Right kidney (tissue), 1 donor: ENCODE results near the gene ZNF536.
"Not testable (repeated sequence)": the region's sequence is repeated elsewhere in the genome, so short reads cannot be mapped to it uniquely, and the experiment has no call there.

Source experiments
- DNase-seq: peaks from one replicate; pipeline ENCODE4 v3.0.0-alpha.2; 2016

The ZNF536 gene

DNA sequence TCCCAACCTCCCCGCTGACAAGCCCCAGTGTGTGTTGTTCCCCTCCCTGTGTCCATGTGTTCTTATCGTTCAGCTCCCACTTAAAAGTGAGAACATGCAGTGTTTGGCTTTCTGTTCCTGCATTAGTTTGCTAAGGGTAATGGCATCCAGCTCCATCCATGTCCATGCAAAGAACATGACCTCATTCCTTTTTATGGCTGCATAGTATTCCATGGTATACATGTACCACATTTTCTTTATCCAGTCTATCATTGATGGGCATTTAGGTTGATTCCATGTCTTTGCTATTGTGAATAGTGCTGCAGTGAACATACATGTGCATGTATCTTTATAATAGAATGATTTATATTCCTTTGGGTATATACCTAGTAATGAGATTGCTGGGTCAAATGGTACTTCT lies 114.1 kb downstream of the ZNF536 start:
- DNase-seq: not testable (repeated sequence)

DNA sequence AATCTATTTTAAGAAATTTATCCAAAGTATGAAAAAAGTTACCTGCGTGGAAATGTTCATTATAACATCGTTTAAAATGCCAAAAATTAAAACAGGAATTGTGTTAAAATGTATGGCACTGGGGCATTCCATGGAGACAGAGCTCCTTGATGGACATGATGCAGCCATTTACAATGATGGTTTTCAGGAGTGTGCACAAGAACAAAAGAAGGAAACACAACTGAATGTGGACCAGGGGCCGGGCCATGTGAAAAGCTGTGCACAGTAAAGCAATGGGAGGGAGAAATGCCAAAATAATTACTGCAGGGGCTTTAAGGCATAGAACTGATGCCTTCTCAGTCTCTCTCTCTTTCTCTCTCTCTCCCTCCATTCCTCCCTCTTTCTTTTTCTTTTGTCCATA lies 115.0 kb downstream of the ZNF536 start:
- DNase-seq: no peak

DNA sequence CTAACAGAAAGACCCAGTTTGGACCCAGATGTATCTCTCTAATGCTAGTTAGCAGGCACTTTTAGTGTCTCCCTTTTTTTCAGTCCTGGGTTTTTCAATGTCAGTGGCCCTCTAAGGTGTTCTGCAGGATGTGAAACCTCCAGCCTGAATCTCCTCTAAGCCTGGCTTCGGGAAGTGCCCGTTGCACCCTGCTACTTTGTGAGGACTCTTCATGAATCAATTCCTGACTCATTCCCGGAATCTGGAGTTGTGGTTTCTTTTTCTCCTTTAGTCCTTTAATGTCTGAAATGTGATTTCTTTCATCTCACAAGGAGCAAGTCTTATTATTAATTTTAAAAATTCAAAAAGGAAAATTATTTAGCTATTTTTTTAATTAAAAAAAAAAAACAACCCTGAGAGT lies 116.0 kb downstream of the ZNF536 start:
- no peak for DNase-seq

DNA sequence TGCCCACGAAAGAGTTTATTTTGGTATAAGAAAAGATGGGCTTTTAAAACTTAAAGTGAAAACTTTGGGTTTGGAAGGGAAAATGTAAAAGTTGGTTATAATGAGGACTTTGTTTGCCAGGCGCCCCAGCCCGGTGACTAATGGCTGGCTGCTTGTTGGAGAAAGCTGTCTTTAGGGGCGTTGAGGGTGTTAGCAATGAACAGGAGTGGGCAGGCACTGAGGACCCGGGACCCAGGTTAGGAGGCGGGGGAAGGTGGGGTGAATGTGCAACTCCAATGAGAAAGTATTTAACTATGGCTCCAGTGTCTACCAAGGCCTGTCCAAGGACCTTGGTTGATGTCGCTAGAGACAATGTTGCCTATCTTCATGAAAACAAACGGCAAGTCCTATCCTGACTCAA lies 118.6 kb downstream of the ZNF536 start:
- no peak for DNase-seq

DNA sequence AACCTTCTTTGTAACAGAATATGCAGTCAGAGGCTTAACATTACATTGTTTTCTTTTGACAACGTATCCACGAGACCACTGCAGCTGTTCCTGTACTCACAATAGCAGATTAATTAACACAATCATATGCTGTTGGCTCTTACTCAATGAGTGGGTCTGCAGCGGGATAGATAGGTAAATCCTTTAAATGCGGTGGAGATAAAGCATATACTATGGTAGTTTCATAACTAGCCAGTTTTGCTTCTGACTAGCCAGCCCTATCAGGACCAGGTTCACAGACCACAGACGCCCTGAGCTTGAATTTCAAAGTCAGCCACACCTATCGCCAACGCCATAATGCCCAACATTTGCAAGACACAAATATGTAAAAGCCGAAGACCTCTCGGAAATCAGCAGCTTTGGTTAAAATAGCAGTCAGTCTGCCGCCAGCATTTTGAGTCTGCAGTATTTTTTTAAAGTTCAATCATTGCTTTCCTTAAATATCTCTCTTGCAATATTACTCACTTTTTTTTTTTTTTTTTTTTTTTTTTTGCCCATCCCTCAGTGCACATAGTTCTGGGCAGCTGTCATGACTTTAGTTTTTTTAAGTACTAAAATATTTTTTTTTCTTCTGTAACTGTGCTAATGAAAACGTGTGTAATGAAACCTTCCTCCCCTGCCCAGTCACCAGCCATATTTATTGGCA lies 120.5 kb downstream of the ZNF536 start:
- no peak for DNase-seq

DNA sequence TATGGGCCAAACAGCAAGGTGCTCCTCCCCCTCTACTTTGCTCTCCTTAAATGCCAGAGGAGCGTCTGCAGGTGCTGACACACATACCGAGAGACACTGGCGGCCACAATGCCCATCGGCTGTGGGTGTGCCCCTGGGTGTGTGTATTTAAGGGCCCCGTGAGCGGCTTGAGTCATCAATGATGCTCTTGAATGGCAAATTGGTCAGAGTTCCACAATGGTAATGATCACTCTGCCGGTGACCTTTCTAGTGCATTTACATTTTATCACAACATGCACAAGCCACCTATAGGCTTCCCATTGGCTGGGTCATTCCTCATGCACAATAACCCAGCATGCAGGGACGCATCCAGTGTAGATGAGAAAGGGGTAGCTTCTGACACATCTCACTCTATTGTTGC lies 124.8 kb downstream of the ZNF536 start:
- DNase-seq: no peak

DNA sequence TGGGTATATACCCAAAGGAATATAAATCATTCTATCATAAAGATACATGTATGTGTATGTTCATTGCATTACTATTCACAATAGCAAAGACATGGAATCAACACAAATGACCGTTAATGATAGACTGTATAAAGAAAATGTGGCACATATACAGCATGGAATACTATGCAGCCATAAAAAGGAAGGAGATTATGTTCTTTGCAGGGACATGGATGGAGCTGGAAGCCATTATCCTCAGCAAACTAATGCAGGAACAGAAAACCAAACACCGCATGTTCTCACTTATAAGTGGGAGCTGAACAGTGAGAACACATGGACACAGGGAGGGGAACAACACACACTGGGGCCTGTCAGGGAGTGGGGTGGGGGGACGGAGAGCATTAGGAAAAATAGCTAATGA lies 125.9 kb downstream of the ZNF536 start:
- DNase-seq: not testable (repeated sequence)

DNA sequence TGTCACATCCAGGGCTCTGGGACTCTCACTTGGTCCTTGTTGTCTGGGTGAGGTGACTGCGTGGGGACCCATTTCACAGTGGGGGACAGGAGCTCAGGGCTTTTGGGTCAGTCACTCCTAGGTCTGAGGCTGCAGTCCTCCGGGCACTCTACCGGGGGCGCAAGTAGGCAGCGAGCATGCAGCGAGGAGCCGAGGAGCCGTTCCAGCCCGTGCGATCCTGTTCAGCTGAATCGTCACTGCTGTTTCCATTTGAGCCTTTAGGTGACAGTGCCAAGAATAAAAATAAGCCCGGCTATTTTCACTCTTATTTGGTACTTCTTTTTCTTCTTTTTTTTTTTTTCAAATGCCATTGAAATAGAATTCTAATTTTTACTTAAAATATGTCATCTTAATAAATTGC lies 126.5 kb downstream of the ZNF536 start:
- DNase-seq: no peak

DNA sequence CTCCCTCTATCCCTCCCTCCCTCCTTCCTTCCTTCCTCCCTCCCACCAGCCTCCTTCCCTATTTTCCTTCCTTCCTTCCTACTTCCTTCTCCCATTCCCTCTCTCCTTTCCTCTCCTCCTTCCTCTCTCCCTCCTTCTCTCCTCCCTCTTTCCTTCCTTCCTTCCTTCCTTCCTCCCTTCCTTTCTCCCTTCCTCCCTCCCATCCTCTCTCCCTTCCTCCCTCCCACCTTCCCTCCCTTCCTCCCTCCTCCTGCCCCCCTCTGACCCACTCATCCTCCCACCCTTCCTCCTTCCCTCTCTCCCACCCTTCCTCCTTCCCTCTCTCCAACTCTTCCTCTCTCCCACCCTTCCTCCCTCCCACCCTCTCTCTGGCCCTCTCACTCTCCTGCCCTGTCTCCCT lies 132.1 kb downstream of the ZNF536 start:
- DNase-seq: no peak

DNA sequence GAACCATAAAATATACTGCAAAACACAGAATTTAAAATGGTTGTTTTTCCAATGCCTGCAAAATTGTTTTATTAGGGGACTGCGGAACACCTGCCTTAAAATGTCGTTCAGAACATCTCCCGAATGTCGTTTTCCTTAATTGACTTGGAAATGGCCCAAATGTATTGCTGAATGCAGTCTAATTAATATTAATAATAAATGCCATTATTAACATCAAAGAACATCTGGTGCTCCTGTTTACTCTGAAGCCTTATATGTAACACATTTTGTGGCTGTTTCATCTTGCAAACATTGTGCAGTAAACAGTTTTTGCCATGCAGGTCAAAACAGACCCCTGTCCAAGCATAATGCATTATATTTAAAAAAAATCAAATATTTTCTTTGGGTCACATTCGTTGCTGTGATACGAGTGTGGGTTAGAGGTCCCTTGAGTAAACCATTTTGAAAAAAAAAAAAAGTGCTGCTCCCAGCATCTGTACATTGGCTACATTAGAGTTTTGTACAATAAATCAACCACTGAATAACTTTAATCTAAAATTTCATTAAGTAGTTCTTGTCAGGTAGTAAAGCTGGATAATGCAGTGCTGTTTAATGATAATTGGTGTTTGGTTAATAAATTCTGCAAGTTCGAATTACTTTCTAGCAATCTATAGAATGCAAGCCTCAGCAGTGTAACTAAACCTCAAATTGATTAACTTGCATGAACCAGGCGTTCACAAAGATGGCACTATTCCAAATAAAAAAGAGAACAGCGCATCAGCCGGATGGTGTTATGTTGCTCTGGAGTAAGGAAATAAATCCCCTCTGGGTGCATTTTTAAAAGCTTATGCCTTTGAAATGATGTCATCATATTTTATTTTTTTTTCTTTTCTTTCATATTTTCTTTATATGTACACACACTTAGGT lies 140.2 kb downstream of the ZNF536 start:
- DNase-seq: no peak

DNA sequence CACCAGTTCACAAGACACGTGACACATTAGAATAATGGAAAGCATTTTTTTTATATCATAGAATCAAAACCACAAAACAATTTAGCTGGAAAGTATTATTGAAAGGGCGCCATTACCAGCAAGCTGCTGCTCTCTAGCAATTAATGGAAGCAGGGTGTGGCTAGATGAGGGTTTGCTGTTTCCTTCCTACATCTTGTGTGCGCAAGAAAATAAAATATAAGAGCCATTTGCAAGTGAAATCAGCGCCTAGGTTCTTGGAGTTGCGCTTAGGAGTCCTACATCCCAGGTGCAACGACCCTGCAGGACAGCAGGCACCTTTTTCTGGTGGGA lies 140.9 kb downstream of the ZNF536 start:
- DNase-seq: no peak

DNA sequence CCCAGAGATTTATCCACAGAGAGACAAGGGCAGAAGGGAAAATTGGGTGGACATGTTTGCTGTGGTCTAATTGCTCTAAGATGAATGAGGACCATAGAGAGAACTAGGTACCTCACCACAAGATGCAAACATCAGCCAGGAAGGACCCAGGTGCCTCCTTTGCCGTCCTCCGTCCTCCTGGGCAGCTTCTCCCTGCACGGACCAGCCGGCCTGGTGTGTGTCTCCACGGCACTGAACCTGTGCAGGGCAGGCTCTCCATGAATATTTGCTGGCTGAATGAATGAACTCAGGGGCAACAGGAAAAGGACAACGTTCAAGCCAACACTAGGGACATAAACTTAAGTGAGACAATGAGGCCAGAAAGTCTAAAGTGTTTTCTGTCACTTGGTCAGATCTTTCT lies 143.9 kb downstream of the ZNF536 start:
- DNase-seq: no peak

DNA sequence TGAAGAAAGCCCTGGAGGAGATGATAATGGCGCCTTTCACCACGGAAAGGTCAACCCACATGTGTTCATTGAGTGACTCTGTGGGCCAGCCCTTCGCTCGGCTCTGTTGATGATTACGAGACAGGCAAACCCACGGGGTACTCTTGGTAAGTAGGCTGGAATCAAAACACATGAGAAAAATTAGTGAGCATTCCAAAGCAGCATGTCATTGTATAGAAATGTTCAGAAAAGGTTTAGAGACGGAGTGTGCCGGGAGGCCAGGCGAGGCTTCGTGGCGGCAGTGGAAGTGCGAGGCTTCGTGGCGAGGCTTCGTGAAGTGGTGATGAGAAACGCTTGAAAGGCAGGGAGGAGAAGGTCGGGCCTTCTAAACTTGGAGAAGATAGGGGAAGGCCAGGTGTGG lies 144.3 kb downstream of the ZNF536 start:
- DNase-seq: no peak

DNA sequence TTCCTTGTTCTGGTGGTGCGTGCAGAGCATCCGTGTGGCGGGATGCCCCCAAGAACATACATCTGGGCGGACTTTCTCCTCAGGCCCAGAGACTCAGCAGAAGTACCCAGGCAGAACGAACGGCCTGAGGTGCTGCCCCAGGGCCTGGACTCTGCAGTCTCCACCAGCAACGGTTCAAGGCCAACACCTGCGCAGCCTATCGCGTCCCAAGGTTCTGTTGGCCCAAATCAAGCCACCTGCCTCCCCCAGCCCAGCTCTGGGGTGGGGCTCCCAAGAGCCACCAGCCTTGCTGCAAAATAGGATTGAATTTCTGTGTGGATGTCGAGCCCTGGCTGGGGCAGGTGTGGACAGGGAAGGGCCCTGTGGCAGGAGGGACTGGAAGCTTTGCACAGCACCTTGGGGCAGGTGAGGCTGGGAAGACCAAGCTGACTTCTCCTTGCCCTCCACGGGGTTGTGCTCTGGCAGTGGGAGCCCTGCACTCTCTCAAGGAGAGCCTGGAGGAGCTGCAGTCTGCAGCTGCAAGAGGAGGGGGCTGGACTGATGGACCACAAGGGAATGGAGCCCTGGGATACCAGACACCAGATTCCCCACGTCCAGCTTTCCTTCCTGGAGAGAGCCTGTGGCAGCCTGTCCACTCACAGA lies 146.9 kb downstream of the ZNF536 start:
- DNase-seq: no peak

DNA sequence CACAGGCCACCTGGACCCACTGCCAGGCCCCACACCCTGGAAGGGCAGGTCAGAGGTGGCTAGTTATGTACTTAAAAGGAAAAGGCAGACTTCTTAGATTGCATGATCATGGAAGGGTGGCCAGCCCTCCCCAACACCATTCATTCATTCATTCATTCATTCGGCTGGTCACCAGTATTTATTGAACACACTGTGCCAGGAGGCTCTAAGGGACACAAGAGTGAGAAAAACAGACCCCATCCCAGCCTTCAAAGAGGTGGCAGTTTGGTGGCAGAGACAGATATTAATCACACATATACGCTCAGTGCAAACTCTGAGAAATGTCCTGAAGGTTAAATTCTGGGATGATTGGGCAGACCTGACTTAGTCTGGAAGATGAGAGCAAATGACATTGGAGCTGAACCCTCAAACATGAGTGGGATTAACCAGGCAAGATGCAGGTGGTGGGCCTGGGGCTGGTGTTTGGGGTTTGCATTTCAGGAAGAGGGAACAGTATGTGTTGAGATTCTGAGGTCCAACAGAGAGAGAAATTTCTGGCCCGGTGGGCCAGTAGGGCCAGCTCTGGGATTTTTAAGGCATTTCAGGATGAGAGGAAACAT lies 147.5 kb downstream of the ZNF536 start:
- no peak for DNase-seq

DNA sequence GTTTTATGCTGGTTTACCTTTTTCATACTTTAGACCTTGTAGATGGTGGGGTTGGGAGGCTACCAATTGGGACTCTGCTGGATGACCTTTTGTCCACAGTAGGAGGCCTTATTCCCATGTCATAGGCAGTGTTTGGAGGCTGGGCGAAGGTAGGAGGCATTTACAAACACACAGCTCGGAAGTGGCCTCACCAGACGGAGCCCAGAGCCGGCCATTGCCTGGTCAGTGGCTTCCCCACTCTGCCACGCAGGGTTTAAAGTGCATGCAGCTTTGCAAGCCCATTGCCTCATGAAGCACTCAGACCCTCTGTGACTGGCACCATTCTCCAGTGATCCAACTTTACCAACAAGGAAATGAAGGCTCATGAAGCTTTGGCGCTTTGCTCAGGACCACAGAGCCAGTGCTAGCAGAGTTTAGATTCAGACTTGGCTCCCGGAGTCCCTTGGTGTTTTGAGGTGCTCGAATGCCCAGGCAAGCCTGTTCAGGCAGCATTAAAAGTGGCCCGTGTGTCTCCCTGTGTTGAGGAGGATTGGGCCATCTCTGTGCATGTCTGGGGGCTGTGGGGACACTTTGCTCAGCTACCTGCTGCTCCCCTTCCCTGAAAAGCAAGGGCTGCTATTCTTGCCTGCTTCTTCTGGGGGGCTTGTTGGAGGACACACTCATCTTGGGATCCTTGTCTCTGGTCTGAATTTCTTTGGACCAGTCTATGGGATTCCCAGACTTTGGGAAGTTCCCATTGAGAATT lies 148.7 kb downstream of the ZNF536 start:
- no peak for DNase-seq

DNA sequence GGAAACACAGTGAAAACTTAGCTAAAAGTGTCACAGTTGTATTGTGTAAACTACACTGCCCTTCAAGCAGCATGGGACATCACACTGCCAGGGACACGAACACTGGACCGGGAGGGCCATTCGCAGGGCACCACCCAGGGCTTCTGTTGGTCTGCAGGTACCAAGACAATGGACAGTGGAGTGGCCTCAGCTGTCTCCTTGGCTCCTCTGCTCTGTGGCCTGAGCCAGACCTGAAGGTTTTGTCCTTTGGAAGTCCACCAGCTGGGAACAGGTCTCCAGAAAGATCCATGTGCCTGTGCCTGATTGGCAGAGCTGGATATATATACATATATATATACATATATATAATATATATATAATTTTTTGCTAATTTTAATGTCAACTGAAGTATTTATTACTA lies 149.8 kb downstream of the ZNF536 start:
- no peak for DNase-seq

DNA sequence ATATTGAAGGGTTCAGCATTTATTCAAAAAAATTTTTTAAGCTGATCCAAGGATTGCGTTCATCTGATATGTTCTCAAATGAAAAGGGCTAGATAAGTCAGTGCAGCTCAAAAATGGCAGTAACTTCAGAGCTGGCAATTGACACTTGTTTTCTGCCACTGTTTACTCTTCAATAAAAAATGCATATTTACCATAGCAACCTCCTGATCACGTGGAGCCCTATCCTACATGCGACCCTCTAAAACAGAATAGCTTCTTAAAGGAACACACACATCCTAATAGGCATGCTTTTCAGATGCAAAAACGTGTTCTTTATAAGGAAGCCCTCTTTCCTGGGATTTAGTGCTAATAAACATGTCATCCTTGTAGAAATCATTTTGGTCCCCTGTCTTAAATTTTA lies 150.2 kb downstream of the ZNF536 start:
- no peak for DNase-seq

DNA sequence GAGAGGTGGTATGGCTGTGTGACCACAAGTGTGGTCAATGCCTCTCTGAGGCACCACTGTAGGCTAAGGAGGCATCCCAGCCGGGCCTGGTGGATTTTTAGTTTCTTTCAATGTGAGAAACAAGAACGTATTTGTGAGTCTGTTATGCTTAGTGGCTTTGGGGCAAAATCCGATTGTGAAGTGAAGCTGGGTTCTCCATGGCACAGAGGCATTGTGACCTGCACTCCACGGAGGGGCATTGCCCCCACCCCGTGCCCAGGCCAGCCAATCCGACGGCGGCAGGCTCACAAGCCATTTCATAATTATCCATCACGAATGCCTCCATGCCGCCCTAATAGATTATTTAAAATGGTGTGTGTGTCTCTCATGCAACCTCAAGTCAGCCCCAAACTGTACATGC lies 151.6 kb downstream of the ZNF536 start:
- DNase-seq: no peak

DNA sequence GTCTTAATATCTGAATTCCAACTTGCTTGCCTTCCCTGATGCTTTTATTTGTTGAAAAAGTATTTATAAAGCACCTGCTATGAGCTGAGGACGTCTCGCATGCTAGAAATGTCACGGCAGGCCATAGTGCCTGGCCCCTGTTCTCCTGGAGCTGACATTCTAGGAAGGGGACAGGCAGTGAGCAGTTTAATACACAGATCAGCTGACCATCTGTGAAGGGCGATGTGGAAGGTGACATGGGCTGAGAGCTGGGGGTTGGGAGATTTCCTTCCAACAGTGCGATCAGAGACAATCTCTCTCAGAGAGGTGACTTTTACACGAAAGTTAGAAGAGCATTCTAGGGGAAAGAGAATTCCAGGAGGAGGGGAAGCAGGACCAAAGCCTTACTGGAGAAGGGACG lies 153.2 kb downstream of the ZNF536 start:
- DNase-seq: no peak

DNA sequence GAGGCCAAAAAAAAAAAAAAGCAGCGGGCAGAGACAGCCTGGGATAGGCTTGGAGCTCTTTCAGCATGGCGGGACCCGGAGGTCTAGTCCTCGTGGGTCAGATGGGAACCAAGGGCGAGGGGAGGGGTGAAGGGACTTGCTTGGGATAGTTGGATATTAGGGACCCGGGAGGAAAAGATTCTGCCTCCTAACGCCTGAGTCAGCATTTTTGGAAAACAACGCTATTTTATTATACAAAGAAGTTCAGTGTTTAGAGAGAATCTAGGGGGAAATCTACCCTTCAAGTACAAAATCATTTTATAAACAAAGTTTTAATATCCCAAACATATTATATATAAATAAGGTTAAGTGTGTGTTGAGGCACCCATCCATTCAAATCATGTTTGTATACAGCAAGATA lies 156.7 kb downstream of the ZNF536 start:
- DNase-seq: no peak

DNA sequence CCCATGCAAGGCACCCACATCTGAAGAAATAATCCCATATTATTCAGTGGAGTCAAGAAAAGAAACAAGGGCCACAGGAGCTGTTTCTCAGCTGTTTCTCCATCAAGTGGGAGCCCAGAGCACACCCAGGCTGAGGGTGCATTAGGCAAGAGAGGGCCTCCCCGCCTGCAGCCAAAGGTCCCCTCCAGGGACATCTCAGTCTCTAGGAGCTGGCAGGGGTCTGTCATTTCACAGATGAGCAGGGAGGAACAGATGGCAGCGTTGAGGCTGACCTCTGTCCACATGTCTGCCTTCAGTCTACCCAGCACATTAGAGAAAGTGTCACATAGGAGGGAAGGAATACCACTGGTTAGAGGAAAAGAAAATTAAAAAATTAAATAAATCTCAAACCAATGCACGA lies 157.7 kb downstream of the ZNF536 start:
- no peak for DNase-seq

DNA sequence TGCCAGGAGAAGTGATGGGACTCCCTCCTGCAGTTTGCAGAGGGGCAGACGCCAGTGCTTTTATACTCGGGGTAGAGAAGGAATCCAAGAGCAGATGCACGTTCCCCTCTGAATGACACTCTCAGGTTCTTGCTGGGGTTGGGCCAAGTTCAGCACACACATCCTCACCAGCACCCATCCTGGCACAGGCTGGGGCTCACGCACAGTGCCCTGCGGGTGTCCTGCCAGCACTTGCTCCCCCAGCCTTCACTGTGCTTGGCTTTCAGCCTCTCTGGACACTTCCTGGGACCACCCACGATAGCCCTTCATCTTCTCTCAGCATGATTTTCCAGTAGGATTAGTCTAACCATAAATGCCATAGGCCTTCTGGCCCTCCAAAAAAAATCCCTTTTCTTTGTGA lies 158.6 kb downstream of the ZNF536 start:
- no peak for DNase-seq
